Mucosa of stomach (tissue), 1 donor: Measurements from ENCODE around the gene ERBIN.
"Not testable (repeated sequence)": the region's sequence is repeated elsewhere in the genome, so short reads cannot be mapped to it uniquely, and the experiment has no call there.

Experiments used
- H3K27me3 ChIP-seq: one replicate; pipeline ENCODE4 v1.7.0; 2013; ENCODE audit warnings: mild to moderate bottlenecking, low read length; ENCODE audit not compliant: control insufficient read depth, insufficient read depth
- H3K36me3 ChIP-seq: one replicate; pipeline ENCODE4 v1.7.0; 2013; ENCODE audit warnings: low read length; ENCODE audit not compliant: control insufficient read depth, insufficient read depth
- H3K4me1 ChIP-seq: one replicate; pipeline ENCODE4 v1.7.0; 2013; ENCODE audit warnings: mild to moderate bottlenecking, low read length; ENCODE audit not compliant: control insufficient read depth, insufficient read depth
- H3K4me3 ChIP-seq: one replicate; pipeline ENCODE4 v1.7.0; 2013; ENCODE audit warnings: low read length
- H3K9ac ChIP-seq: one replicate; pipeline ENCODE4 v1.7.0; 2013; ENCODE audit warnings: mild to moderate bottlenecking, low read length, moderate library complexity
- H3K9me3 ChIP-seq: one replicate; pipeline ENCODE4 v1.7.0; 2013; ENCODE audit warnings: mild to moderate bottlenecking, low read length, moderate library complexity; ENCODE audit not compliant: control insufficient read depth
- donor health status: Pancreatic carcinoma.

Gene ERBIN

GRCh38 chr5:65971643-65972042 lies 45.3 kb downstream of the ERBIN start:
- Histone ChIP-seq H3K9ac (no peak overlapping the region), H3K27me3 (no peaks in the 10 kb centered on the region), H3K36me3 (no peaks in the 10 kb centered on the region), H3K4me1 (peaks cover 8% of the 10 kb centered on the region), H3K9me3 (no peaks in the 10 kb centered on the region), H3K4me3 (no peak overlapping the region)

- H3K27me3 ChIP-seq, H3K36me3 ChIP-seq, H3K4me3 ChIP-seq, H3K9ac ChIP-seq, H3K4me1 ChIP-seq, H3K9me3 ChIP-seq: not testable (repeated sequence)
Observed at GRCh38 chr5:65972896-65973295, 46.5 kb downstream of the ERBIN start.

DNA sequence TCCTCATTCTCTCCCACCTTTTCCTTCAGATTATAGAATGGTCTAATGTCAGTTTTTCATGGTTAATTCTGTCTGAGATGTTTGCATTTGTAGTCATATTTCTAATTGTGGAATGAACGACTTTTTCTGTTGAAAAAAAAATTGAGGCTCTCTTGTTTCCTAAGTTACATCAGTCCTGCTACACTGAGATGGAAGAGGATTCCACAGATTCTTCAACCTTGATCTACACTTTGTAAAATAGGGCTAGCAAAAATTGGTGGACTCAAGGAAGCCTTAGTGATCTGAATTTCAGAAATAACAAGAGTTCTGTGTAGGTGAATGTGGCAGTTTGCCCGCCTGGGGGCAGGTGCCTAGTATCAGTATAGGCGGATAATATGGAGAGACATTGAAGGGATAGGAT lies 51.9 kb downstream of the ERBIN start:
- H3K36me3 ChIP-seq: no peaks in the 10 kb centered on the region
- no peaks in the 10 kb centered on the region for H3K9me3 ChIP-seq
- no peak overlapping the region for H3K4me3 ChIP-seq
- no peak overlapping the region for H3K9ac ChIP-seq
- H3K27me3 ChIP-seq: no peaks in the 10 kb centered on the region
- peaks cover 8% of the 10 kb centered on the region for H3K4me1 ChIP-seq

- no peak overlapping the region for H3K9ac ChIP-seq
- H3K36me3 ChIP-seq: no peaks in the 10 kb centered on the region
- no peak overlapping the region for H3K4me3 ChIP-seq
- H3K27me3 ChIP-seq: no peaks in the 10 kb centered on the region
- no peaks in the 10 kb centered on the region for H3K9me3 ChIP-seq
- H3K4me1 ChIP-seq: peaks cover 4% of the 10 kb centered on the region
Observed at GRCh38 chr5:65981548-65981947, 55.2 kb downstream of the ERBIN start.

DNA sequence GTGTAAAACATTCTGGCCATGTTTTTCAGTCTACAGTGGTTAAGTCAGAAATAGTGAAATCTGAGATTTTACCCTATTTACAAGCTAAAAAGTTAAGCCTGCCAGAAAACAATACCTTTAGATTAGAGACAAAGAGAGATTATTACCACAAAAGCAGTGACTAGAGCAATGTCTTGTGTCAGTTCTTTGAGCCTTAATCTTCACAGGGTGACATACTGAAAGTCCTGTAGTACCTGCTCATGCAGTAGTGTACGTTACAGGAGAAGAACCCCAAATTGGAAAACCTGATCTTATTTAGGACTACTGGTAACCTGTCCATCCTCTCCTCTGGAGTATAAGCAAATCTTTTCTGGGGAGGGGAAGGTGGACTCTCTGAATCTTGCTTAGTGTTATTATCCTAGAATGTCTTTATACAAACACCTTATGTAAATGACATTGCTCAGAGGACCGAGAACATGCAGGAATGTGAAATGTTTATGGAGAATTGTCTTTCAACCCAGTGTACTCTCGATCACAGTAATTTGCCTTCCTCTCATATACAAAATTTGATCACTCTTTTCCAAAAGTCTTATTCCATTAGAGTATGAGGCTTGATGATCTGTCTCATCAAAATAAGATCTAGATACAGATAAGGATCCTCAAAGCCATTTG lies 55.7 kb downstream of the ERBIN start:
- Histone ChIP-seq H3K4me3 (no peak overlapping the region), H3K9me3 (no peaks in the 10 kb centered on the region), H3K36me3 (no peaks in the 10 kb centered on the region), H3K27me3 (no peaks in the 10 kb centered on the region), H3K9ac (no peak overlapping the region), H3K4me1 (peaks cover 6% of the 10 kb centered on the region)

DNA sequence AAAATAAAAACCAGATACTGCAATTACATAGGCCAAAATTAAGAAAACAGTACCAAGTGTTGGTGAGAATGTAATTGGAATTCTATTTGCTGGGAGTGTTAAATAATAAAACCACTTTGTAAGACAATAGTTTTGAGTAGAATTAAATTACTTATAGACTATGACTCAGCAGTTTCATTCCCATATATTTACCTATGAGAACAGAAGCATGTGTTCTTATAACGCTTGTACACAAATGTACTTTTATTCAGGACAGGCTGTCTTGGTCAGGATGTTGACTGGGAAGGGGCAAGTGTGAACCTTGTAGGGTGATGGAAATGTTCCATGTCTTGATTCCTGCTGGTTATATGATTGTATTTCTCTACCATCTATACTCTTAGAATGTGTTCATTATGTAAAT lies 56.3 kb downstream of the ERBIN start:
- Histone ChIP-seq H3K27me3 (no peaks in the 10 kb centered on the region), H3K9me3 (no peaks in the 10 kb centered on the region), H3K4me3 (no peak overlapping the region), H3K36me3 (no peaks in the 10 kb centered on the region), H3K9ac (no peak overlapping the region), H3K4me1 (peaks cover 6% of the 10 kb centered on the region)

- Histone ChIP-seq H3K27me3 (no peaks in the 10 kb centered on the region), H3K9me3 (no peaks in the 10 kb centered on the region), H3K4me1 (peaks cover 6% of the 10 kb centered on the region), H3K36me3 (no peaks in the 10 kb centered on the region), H3K4me3 (no peak overlapping the region), H3K9ac (no peak overlapping the region)
Observed at GRCh38 chr5:65984098-65984885, 57.9 kb downstream of the ERBIN start.

GRCh38 chr5:65986050-65986451 lies 59.7 kb downstream of the ERBIN start:
- Histone ChIP-seq H3K4me1 (peaks cover 6% of the 10 kb centered on the region), H3K9ac (no peak overlapping the region), H3K36me3 (no peaks in the 10 kb centered on the region), H3K27me3 (no peaks in the 10 kb centered on the region), H3K9me3 (no peaks in the 10 kb centered on the region), H3K4me3 (no peak overlapping the region)

GRCh38 chr5:65986796-65987195 lies 60.4 kb downstream of the ERBIN start:
- H3K9ac ChIP-seq: no peak overlapping the region
- H3K4me1 ChIP-seq: peaks cover 6% of the 10 kb centered on the region
- H3K27me3 ChIP-seq: no peaks in the 10 kb centered on the region
- H3K4me3 ChIP-seq: no peak overlapping the region
- H3K36me3 ChIP-seq: no peaks in the 10 kb centered on the region
- H3K9me3 ChIP-seq: no peaks in the 10 kb centered on the region

DNA sequence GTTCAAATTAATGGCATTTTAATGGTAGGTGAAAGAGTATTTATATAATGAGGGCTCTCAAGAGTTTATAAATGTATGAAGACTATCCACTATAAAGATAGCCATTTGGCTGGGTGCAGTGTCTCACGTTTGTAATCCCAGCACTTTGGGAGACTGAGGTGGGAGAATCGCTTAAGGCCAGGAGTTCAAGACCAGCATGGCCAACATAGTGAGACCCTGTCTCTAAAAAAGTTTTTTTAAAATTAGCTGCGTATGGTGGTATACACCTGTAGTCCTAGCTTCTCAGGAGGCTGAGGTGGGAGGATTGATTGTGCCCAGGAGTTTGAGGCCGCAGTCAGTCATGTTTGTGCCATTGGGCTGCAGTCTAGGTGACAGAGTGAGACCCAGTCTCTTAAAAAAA lies 61.6 kb downstream of the ERBIN start:
- H3K9me3 ChIP-seq: no peaks in the 10 kb centered on the region
- no peak overlapping the region for H3K4me3 ChIP-seq
- no peaks in the 10 kb centered on the region for H3K36me3 ChIP-seq
- no peaks in the 10 kb centered on the region for H3K27me3 ChIP-seq
- peaks cover 6% of the 10 kb centered on the region for H3K4me1 ChIP-seq
- no peak overlapping the region for H3K9ac ChIP-seq

GRCh38 chr5:65989158-65989557 lies 62.8 kb downstream of the ERBIN start:
- H3K9ac ChIP-seq: no peak overlapping the region
- H3K27me3 ChIP-seq: no peaks in the 10 kb centered on the region
- H3K4me1 ChIP-seq: peaks cover 6% of the 10 kb centered on the region
- no peak overlapping the region for H3K4me3 ChIP-seq
- no peaks in the 10 kb centered on the region for H3K36me3 ChIP-seq
- H3K9me3 ChIP-seq: no peaks in the 10 kb centered on the region

- H3K9me3 ChIP-seq: no peaks in the 10 kb centered on the region
- H3K4me3 ChIP-seq: no peak overlapping the region
- H3K4me1 ChIP-seq: no peaks in the 10 kb centered on the region
- H3K36me3 ChIP-seq: no peaks in the 10 kb centered on the region
- H3K27me3 ChIP-seq: no peaks in the 10 kb centered on the region
- no peak overlapping the region for H3K9ac ChIP-seq
Observed at GRCh38 chr5:65992630-65993029, 66.3 kb downstream of the ERBIN start.
